BE2C (cell line): ENCODE data around the gene THSD4.

Experiments used
- DNase-seq: peaks from one replicate; pipeline ENCODE4 v3.0.0-alpha.2; 2020
- H3K27me3 ChIP-seq: fragments of 250-450 bp; sonication (Bioruptor Pico); 2 replicates; pipeline ENCODE4 v1.5.1; 2020; ENCODE audit warnings: mild to moderate bottlenecking
- H3K36me3 ChIP-seq: fragments of 250-450 bp; sonication (Bioruptor Pico); 2 replicates; pipeline ENCODE4 v1.5.1; 2020; ENCODE audit warnings: mild to moderate bottlenecking
- H3K4me1 ChIP-seq: fragments of 250-450 bp; sonication (Bioruptor Pico); 2 replicates; pipeline ENCODE4 v1.5.1; 2020
- H3K4me3 ChIP-seq: 2 replicates; pipeline ENCODE4 v1.5.1; 2011; ENCODE audit warnings: low read depth, low read length
- H3K9me3 ChIP-seq: fragments of 250-450 bp; sonication (Bioruptor Pico); 2 replicates; pipeline ENCODE4 v1.5.1; 2020
- CTCF ChIP-seq: IDR thresholded peaks from 2 replicates; pipeline ENCODE4 v1.5.1; 2012; ENCODE audit warnings: mild to moderate bottlenecking, low read depth, low read length

The THSD4 gene

GRCh38 chr15:71337197-71337845, 222.1 kb downstream of the THSD4 start:
- H3K4me3 ChIP-seq: no peak overlapping the region

DNA sequence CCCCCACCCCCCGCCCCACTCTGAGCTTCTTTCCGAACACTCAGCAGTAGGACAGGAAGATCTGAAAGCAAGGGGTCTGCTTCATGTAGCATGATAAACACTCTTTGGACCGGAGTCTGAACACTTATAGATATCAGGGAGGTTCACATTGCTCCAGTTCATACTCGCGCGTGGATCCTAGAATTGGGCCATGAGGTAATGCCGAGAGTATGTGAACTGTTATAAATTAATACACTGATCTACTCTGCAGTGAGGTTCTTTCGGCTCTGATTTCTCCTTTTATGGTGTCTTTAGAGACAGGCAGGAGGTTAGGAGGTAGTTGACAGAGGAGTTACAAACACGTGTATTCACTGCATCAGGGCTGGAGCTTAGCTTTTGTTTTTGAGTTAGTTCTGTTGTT, 223.0 kb downstream of the THSD4 start:
- DNase-seq: no peak
- Histone ChIP-seq H3K4me3 (no peak overlapping the region), H3K27me3 (no peaks in the 10 kb centered on the region), H3K36me3 (no peaks in the 10 kb centered on the region), H3K9me3 (no peaks in the 10 kb centered on the region), H3K4me1 (no peaks in the 10 kb centered on the region)
- TF ChIP-seq CTCF: no peak

More at GRCh38 chr15:71337197-71337845, 222.1 kb downstream of the THSD4 start:
- Histone ChIP-seq H3K4me1 (no peaks in the 10 kb centered on the region), H3K36me3 (no peaks in the 10 kb centered on the region), H3K9me3 (no peaks in the 10 kb centered on the region), H3K27me3 (no peaks in the 10 kb centered on the region)
- DNase-seq: no peak
- no peak for TF ChIP-seq CTCF

GRCh38 chr15:71338827-71339542, 223.7 kb downstream of the THSD4 start:
- no peaks in the 10 kb centered on the region for H3K4me1 ChIP-seq
- no peak overlapping the region for H3K4me3 ChIP-seq
- H3K27me3 ChIP-seq: no peaks in the 10 kb centered on the region
- H3K36me3 ChIP-seq: no peaks in the 10 kb centered on the region
- no peak for TF ChIP-seq CTCF
- DNase-seq: no peak
- H3K9me3 ChIP-seq: no peaks in the 10 kb centered on the region

DNA sequence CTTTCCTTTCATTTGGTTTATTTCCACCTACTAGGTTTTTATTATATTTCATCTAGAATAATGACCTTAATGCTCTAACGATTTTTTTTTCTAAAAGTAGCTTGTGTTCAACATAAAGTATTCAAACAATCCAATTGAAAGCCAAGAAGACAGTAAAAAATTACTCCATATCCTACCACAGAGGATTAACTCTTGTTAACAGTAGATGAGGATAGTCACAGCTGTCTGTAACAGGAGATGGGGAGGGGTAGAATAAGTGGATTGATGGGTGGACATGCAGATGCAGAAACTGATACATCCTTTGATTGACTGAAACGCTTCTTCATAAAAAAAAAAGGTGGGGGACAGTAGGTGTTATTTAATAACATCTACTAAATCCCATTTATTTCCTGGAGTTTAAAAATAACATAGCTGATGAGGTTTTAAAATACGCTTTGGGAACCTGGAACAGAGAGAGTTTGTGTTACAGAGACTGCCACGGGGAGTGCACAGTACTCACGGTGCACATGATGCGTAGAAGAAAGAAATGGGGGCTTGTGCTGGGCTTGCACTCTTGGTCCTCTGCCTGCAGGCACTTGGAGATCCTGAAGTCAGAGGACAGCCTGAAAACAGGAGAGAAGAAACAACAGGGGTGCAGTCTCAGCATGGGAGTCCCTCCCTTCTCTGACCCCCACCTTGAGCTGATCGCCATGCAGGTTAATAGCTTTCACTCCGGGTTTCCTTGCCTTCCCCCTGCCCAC, 226.7 kb downstream of the THSD4 start:
- no peak overlapping the region for H3K4me3 ChIP-seq
- H3K36me3 ChIP-seq: no peaks in the 10 kb centered on the region
- H3K27me3 ChIP-seq: no peaks in the 10 kb centered on the region
- H3K9me3 ChIP-seq: no peaks in the 10 kb centered on the region
- H3K4me1 ChIP-seq: no peaks in the 10 kb centered on the region
- TF ChIP-seq CTCF: no peak
- no peak for DNase-seq

DNA sequence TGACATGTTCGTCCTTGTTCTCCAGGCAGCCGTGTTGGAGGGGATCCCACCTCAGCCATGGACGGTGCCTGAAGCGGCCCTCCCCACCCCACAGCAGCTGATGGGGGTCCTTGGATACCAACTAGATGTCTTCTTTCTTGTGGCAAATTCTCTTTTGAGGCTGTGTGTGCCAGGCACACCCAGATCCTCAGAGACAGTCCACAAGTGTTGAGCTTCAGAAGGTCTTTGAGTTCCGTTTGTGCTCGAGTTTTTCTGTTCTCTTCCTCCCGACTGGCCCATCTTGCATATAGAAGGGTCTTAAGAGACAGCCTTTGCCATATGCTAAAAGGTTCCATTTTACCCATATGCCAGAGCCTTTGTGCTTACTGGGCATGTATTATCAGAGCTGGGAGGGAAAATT, 227.4 kb downstream of the THSD4 start:
- H3K4me3 ChIP-seq: no peak overlapping the region
- H3K36me3 ChIP-seq: no peaks in the 10 kb centered on the region
- DNase-seq: no peak
- no peaks in the 10 kb centered on the region for H3K4me1 ChIP-seq
- H3K27me3 ChIP-seq: no peaks in the 10 kb centered on the region
- no peak for TF ChIP-seq CTCF
- no peaks in the 10 kb centered on the region for H3K9me3 ChIP-seq
